Astrocyte (in vitro differentiated cells and primary cell): ENCODE measurements around the gene TASOR. TPM values are rescaled to one million over a fixed set of nuclear protein-coding genes. Genes with fewer than 3 reads are reported as not detected.
A peak's percentile ranks its signal among the peaks of the same experiment; 100 is the strongest.

Experiments used
- DNase-seq: peaks from one replicate; pipeline ENCODE4 v3.0.0-alpha.2; 2010; ENCODE audit warnings: low read depth
- FAIRE-seq: peaks from 2 replicates; lab custom pipeline; 2011; peaks lifted over from hg19 to GRCh38; lab: Jason Lieb, UNC
- H2AFZ ChIP-seq: 2 replicates; pipeline ENCODE4 v1.6.0; 2012; ENCODE audit warnings: low read depth, low read length, inconsistent platforms
- H3K27ac ChIP-seq: 2 replicates; pipeline ENCODE4 v1.5.1; 2011; ENCODE audit warnings: low read depth, low read length, inconsistent platforms
- H3K27me3 ChIP-seq: 2 replicates; pipeline ENCODE4 v1.6.0; 2011; ENCODE audit warnings: low read length, inconsistent platforms; ENCODE audit not compliant: insufficient read depth
- H3K36me3 ChIP-seq: 2 replicates; pipeline ENCODE4 v1.5.1; 2011; ENCODE audit warnings: low read length, inconsistent platforms; ENCODE audit not compliant: insufficient read depth
- H3K4me1 ChIP-seq: 2 replicates; pipeline ENCODE4 v1.5.1; 2011; ENCODE audit warnings: low read length, inconsistent platforms; ENCODE audit not compliant: insufficient read depth
- H3K4me2 ChIP-seq: 2 replicates; pipeline ENCODE4 v1.6.0; 2012; ENCODE audit warnings: low read length, inconsistent platforms
- H3K4me3 ChIP-seq: 2 replicates; pipeline ENCODE4 v1.5.1; 2011; ENCODE audit warnings: low read depth, mild to moderate bottlenecking, low read length, inconsistent platforms; ENCODE audit not compliant: insufficient read depth
- H3K79me2 ChIP-seq: 2 replicates; pipeline ENCODE4 v1.6.0; 2012; ENCODE audit warnings: mild to moderate bottlenecking, low read length, inconsistent platforms; ENCODE audit not compliant: insufficient read depth
- H3K9ac ChIP-seq: 2 replicates; pipeline ENCODE4 v1.6.0; 2012; ENCODE audit warnings: mild to moderate bottlenecking, low read length, inconsistent platforms
- H3K9me3 ChIP-seq: 2 replicates; pipeline ENCODE4 v1.5.1; 2012; ENCODE audit warnings: low read depth, mild to moderate bottlenecking, low read length, inconsistent platforms; ENCODE audit not compliant: insufficient read depth
- H4K20me1 ChIP-seq: 2 replicates; pipeline ENCODE4 v1.6.0; 2012; ENCODE audit warnings: low read length, inconsistent platforms; ENCODE audit not compliant: insufficient read depth
- H3K27ac Mint-ChIP-seq: one replicate; pipeline ENCODE4 v1.8.0; 2021; ENCODE audit warnings: mild to moderate bottlenecking, mixed read lengths; ENCODE audit not compliant: unreplicated experiment
- H3K27me3 Mint-ChIP-seq: one replicate; pipeline ENCODE4 v1.8.0; 2021; ENCODE audit warnings: low read depth, mixed read lengths; ENCODE audit not compliant: unreplicated experiment
- H3K36me3 Mint-ChIP-seq: one replicate; pipeline ENCODE4 v1.8.0; 2021; ENCODE audit warnings: low read depth, mixed read lengths; ENCODE audit not compliant: unreplicated experiment
- H3K4me1 Mint-ChIP-seq: one replicate; pipeline ENCODE4 v1.8.0; 2021; ENCODE audit warnings: low read depth, mixed read lengths; ENCODE audit not compliant: unreplicated experiment
- H3K4me3 Mint-ChIP-seq: one replicate; pipeline ENCODE4 v1.8.0; 2021; ENCODE audit warnings: mild to moderate bottlenecking, moderate library complexity, mixed read lengths; ENCODE audit not compliant: unreplicated experiment
- H3K9me3 Mint-ChIP-seq: one replicate; pipeline ENCODE4 v1.8.0; 2021; ENCODE audit warnings: mild to moderate bottlenecking, mixed read lengths; ENCODE audit not compliant: unreplicated experiment
- EZH2 ChIP-seq: IDR thresholded peaks from 2 replicates; pipeline ENCODE4 v1.6.1; 2012; ENCODE audit warnings: mild to moderate bottlenecking, low read length, inconsistent platforms; ENCODE audit not compliant: insufficient read depth
- total RNA-seq: library from RNA; stranded (reverse); gene quantifications from 2 replicates; pipeline ENCODE4 v1.2.1, GENCODE V29; 2021
- TF ChIP-seq, protein P1 (sequence below): IDR thresholded peaks from 2 replicates; pipeline ENCODE4 v1.5.1; 2011; ENCODE audit warnings: low read depth, mild to moderate bottlenecking, inconsistent platforms, low read length, moderate library complexity; ENCODE audit not compliant: insufficient read depth

The TASOR gene
- total RNA-seq, 1 donor from 2014 or later = 42.0 TPM

DNA sequence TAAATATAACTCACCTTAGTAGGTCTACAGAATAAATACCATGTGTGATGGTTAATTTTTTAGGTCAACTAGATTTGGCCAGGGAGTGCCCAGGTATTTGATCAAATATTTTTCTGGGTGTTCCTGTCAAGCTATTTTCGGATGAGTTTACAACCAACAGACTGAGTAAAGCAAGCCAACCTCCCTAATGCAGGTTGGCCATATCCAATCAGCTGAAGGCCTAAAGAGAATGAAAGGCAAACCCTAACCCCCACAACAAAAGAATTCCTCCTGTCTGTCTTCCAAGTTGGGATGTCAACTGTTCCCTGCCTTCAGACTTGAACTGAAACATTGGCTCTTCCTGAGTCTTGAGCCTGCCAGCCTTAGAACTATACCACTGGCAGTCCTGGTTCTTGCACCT, 28.6 kb downstream of the TASOR start:
- Histone ChIP-seq H3K4me3 (no peak overlapping the region), H3K36me3 (peaks cover 28% of the 10 kb centered on the region), H3K79me2 (peaks cover 59% of the 10 kb centered on the region), H4K20me1 (peaks cover 44% of the 10 kb centered on the region), H3K4me1 (no peaks in the 10 kb centered on the region), H3K27me3 (no peaks in the 10 kb centered on the region), H2AFZ (no peak overlapping the region), H3K27ac (no peak overlapping the region), H3K9ac (no peak overlapping the region), H3K9me3 (no peaks in the 10 kb centered on the region), H3K4me2 (no peak overlapping the region)
- peaks cover 23% of the 10 kb centered on the region for H3K36me3 Mint-ChIP-seq
- TF ChIP-seq, protein P1, sequence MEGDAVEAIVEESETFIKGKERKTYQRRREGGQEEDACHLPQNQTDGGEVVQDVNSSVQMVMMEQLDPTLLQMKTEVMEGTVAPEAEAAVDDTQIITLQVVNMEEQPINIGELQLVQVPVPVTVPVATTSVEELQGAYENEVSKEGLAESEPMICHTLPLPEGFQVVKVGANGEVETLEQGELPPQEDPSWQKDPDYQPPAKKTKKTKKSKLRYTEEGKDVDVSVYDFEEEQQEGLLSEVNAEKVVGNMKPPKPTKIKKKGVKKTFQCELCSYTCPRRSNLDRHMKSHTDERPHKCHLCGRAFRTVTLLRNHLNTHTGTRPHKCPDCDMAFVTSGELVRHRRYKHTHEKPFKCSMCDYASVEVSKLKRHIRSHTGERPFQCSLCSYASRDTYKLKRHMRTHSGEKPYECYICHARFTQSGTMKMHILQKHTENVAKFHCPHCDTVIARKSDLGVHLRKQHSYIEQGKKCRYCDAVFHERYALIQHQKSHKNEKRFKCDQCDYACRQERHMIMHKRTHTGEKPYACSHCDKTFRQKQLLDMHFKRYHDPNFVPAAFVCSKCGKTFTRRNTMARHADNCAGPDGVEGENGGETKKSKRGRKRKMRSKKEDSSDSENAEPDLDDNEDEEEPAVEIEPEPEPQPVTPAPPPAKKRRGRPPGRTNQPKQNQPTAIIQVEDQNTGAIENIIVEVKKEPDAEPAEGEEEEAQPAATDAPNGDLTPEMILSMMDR = no peak
- TF ChIP-seq EZH2 = no peak
- no peak overlapping the region for H3K27ac Mint-ChIP-seq
- DNase-seq (no peak), FAIRE-seq (no peak)
- H3K27me3 Mint-ChIP-seq = no peaks in the 10 kb centered on the region
- peaks cover 4% of the 10 kb centered on the region for H3K4me1 Mint-ChIP-seq
- H3K4me3 Mint-ChIP-seq = no peak overlapping the region
- H3K9me3 Mint-ChIP-seq = no peaks in the 10 kb centered on the region

DNA sequence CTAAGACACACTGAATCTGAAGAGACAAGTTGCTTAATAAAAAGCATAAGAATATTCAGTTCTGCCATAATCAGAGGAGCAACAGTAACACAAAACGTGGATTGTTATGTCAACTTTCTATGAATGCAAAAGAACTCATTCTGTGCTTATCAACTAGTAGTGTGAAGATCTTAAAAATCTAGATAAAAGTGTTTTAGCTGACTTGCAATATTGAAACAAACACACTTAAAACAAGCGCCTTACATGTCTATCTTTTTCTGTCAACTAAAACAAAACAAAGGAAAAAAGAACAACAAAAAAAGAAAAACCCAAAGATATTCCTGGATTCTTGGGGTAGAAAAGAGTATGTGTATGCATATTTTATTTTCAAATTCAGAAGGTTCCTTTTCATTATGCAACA, 37.7 kb downstream of the TASOR start:
- no peak overlapping the region for H3K27ac Mint-ChIP-seq
- H3K36me3 Mint-ChIP-seq = peaks cover 9% of the 10 kb centered on the region
- Histone ChIP-seq H3K4me1 (no peaks in the 10 kb centered on the region), H3K79me2 (peaks cover 22% of the 10 kb centered on the region), H3K36me3 (peaks cover 26% of the 10 kb centered on the region), H2AFZ (no peak overlapping the region), H4K20me1 (peaks cover 25% of the 10 kb centered on the region), H3K27ac (no peak overlapping the region), H3K9me3 (no peaks in the 10 kb centered on the region), H3K4me3 (no peak overlapping the region), H3K9ac (no peak overlapping the region), H3K27me3 (no peaks in the 10 kb centered on the region), H3K4me2 (no peak overlapping the region)
- FAIRE-seq = no peak
- TF ChIP-seq EZH2 = no peak
- TF ChIP-seq, protein P1 = no peak
- H3K9me3 Mint-ChIP-seq = no peaks in the 10 kb centered on the region
- H3K27me3 Mint-ChIP-seq = no peaks in the 10 kb centered on the region
- no peaks in the 10 kb centered on the region for H3K4me1 Mint-ChIP-seq
- no peak overlapping the region for H3K4me3 Mint-ChIP-seq
- DNase-seq = no peak

DNA sequence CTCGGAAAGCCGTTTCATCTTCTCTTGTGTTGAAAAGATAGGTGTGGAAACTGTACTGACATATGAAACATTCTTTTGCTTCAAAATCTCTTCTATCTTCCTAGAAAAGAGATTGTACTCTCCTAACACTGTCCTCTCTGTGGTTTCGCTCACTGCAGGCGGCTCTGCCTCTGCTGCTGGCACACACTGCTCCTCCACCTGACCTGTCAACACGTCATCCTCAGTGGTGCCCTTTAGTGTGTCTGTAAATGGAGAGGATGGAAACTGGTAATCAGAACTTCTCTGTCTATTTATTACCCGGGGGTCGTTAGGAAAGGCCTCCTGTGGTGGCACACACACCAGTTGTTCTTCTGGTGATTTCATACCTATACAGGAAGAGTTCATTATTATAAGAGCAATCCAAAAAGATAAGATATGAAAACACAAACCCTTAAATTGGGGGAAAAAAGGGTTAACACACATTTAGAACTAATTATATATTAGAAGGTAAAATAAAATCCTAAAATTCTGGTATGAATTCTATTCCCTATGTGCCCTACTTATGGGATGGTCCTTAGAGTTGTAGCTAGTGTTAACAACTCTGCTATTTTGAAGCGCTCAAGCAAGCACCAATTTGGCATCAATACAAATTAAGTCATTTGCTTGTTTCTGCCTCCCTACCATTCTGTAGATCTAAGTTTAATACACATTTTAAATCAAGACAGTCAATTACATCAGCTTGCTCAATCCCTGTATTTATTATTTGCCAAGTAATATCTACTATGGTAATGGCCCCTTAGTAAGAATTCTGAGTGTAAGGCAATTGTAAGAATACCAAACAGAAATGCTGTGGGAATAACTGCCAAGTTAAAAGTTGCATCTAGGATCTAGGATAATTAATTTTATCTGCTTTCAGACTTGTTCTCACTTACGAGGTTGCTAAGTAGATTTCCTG, 49.2 kb downstream of the TASOR start:
- Histone ChIP-seq H3K4me1 (no peaks in the 10 kb centered on the region), H3K27me3 (no peaks in the 10 kb centered on the region), H3K36me3 (peaks cover 26% of the 10 kb centered on the region), H2AFZ (no peak overlapping the region), H3K4me2 (no peak overlapping the region), H4K20me1 (peaks cover 4% of the 10 kb centered on the region), H3K27ac (no peak overlapping the region), H3K9me3 (no peaks in the 10 kb centered on the region), H3K9ac (no peak overlapping the region), H3K79me2 (no peaks in the 10 kb centered on the region), H3K4me3 (no peak overlapping the region)
- Mint-ChIP-seq H3K27me3 (no peaks in the 10 kb centered on the region), H3K4me3 (no peak overlapping the region), H3K9me3 (no peaks in the 10 kb centered on the region), H3K36me3 (peaks cover 11% of the 10 kb centered on the region), H3K4me1 (peaks cover 5% of the 10 kb centered on the region), H3K27ac (peak overlapping the region; percentile 59)
- DNase-seq (no peak), FAIRE-seq (no peak)
- TF ChIP-seq EZH2 = no peak
- TF ChIP-seq, protein P1 = no peak
